Smooth muscle cell (in vitro differentiated cells): ENCODE results near the gene CIBAR2. TPM values are rescaled to one million over a fixed set of nuclear protein-coding genes. Genes with fewer than 3 reads are reported as not detected.

Experiments used
- DNase-seq: peaks from one replicate; lab custom pipeline; 2025; ENCODE audit not compliant: unreplicated experiment; lab: John Stamatoyannopoulos, UW
- H2AFZ ChIP-seq: fragments of 200-600 bp; sonication (generic); 2 replicates; pipeline ENCODE4 v1.6.0; 2016; ENCODE audit warnings: antibody characterized with exemption, low read depth, mild to moderate bottlenecking
- H3F3A ChIP-seq: fragments of 200-600 bp; sonication (generic); 2 replicates; pipeline ENCODE4 v1.6.0; 2017; ENCODE audit warnings: antibody characterized with exemption, low read depth
- H3K27ac ChIP-seq: fragments of 200-600 bp; sonication (generic); 2 replicates; pipeline ENCODE4 v1.5.1; 2016; ENCODE audit warnings: low read depth, mild to moderate bottlenecking
- H3K27me3 ChIP-seq: fragments of 200-600 bp; sonication (generic); 2 replicates; pipeline ENCODE4 v1.6.1; 2016; ENCODE audit warnings: low read depth, mild to moderate bottlenecking
- H3K36me3 ChIP-seq: fragments of 200-600 bp; sonication (generic); 2 replicates; pipeline ENCODE4 v1.5.1; 2016; ENCODE audit warnings: low read depth
- H3K4me1 ChIP-seq: fragments of 200-600 bp; sonication (generic); 2 replicates; pipeline ENCODE4 v1.5.1; 2016; ENCODE audit warnings: low read depth
- H3K4me2 ChIP-seq: fragments of 200-600 bp; sonication (generic); 2 replicates; pipeline ENCODE4 v1.6.0; 2016; ENCODE audit warnings: mild to moderate bottlenecking
- H3K4me3 ChIP-seq: fragments of 200-600 bp; sonication (generic); 2 replicates; pipeline ENCODE4 v1.5.1; 2016; ENCODE audit warnings: mild to moderate bottlenecking
- H3K79me2 ChIP-seq: fragments of 200-600 bp; sonication (generic); 2 replicates; pipeline ENCODE4 v1.6.0; 2016; ENCODE audit warnings: low read depth, mild to moderate bottlenecking
- H3K9ac ChIP-seq: fragments of 200-600 bp; sonication (generic); 2 replicates; pipeline ENCODE4 v1.6.0; 2016; ENCODE audit warnings: low read depth
- H3K9me3 ChIP-seq: fragments of 200-600 bp; sonication (generic); replicated peaks from 2 replicates; pipeline ENCODE4 v1.5.1; 2016; ENCODE audit warnings: low read depth
- H4K20me1 ChIP-seq: fragments of 200-600 bp; sonication (generic); 2 replicates; pipeline ENCODE4 v1.6.0; 2016; ENCODE audit warnings: low read depth
- CTCF ChIP-seq: fragments of 200-600 bp; sonication (generic); IDR thresholded peaks from 2 replicates; pipeline ENCODE4 v1.5.1; 2017; ENCODE audit warnings: borderline replicate concordance, mild to moderate bottlenecking, antibody characterized with exemption; ENCODE audit not compliant: insufficient read depth, poor library complexity, severe bottlenecking
- WGBS: methylation state at CpG from one replicate; pipeline ENCODE4 v1.1.7; 2016; ENCODE audit warnings: low lambda C conversion rate; 5-methylcytosine and 5-hydroxymethylcytosine counted together
- polyA plus RNA-seq: library from polyadenylated mRNA; unstranded; fragments of >200 nt; fragmentation: Nextera tagmentation; extraction: Ambion mirVana; gene quantifications from 2 replicates; pipeline ENCODE4 v1.2.1, GENCODE V29; 2016
- total RNA-seq: library from RNA; depleted of rRNA; stranded (reverse); fragments of >200 nt; gene quantifications from 2 replicates; pipeline ENCODE4 v1.2.3, GENCODE V29; 2014

The CIBAR2 gene
- total and polyA plus RNA-seq, 2 experiments from 2014 or later = not detected

DNA sequence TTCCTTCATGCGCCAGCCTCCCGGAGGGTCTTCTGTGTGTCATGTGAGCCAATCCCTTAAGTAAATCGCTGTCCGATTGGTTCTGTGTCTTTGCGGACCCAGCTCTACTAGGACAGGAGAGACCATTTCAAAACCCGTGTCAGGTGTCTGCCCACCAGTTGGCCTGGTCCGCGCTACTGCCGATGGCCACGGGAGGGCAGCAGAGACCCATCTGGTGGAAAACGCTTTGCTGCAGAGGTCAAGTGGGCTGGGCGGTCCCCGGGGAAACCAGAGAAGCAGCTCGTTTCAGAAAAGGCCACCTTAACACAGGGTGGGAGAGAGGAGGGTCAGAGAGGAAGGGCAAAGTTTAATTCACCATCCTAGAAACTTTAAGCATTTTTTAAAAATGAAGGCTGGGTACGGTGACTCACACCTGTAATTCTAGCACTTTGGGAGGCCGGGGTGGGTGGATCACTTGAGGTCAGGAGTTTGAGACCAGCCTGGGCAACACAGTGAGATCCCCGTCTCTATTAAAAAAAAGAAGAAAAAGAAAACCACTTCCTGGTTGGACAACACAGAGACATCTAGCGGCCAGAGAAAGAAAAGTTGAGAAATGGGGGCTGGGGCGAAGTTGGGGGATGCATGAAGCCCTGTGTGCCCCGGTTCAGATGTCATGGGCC is 2.8 kb upstream of the CIBAR2 start:
- H4K20me1 ChIP-seq = no peaks in the 10 kb centered on the region
- H3K4me2 ChIP-seq = peak overlapping the region; percentile 80
- no peak overlapping the region for H3K4me3 ChIP-seq
- H3F3A ChIP-seq = no peaks in the 10 kb centered on the region
- no peaks in the 10 kb centered on the region for H3K4me1 ChIP-seq
- no peaks in the 10 kb centered on the region for H3K36me3 ChIP-seq
- TF ChIP-seq CTCF = peak; percentile 92
- H2AFZ ChIP-seq = no peak overlapping the region
- no peak overlapping the region for H3K9ac ChIP-seq
- H3K79me2 ChIP-seq = no peaks in the 10 kb centered on the region
- H3K27ac ChIP-seq = peak overlapping the region; percentile 26
- H3K27me3 ChIP-seq = no peaks in the 10 kb centered on the region
- WGBS = 22% methylated on average over 20 of the region's 20 CpGs
- no peaks in the 10 kb centered on the region for H3K9me3 ChIP-seq
- DNase-seq = peak; percentile 76

GRCh38 chr16:85113913-85114312 is 1.6 kb upstream of the CIBAR2 start:
- H3K36me3 ChIP-seq = no peaks in the 10 kb centered on the region
- H4K20me1 ChIP-seq = no peaks in the 10 kb centered on the region
- no peak overlapping the region for H3K4me3 ChIP-seq
- no peak for TF ChIP-seq CTCF
- no peak overlapping the region for H3K4me2 ChIP-seq
- no peaks in the 10 kb centered on the region for H3K79me2 ChIP-seq
- no peak for DNase-seq
- no peak overlapping the region for H3K27ac ChIP-seq
- H3K27me3 ChIP-seq = no peaks in the 10 kb centered on the region
- no peak overlapping the region for H3K9ac ChIP-seq
- WGBS = 75% methylated on average over 14 of the region's 14 CpGs
- no peak overlapping the region for H2AFZ ChIP-seq
- no peaks in the 10 kb centered on the region for H3K4me1 ChIP-seq
- H3K9me3 ChIP-seq = no peaks in the 10 kb centered on the region
- H3F3A ChIP-seq = no peaks in the 10 kb centered on the region

DNA sequence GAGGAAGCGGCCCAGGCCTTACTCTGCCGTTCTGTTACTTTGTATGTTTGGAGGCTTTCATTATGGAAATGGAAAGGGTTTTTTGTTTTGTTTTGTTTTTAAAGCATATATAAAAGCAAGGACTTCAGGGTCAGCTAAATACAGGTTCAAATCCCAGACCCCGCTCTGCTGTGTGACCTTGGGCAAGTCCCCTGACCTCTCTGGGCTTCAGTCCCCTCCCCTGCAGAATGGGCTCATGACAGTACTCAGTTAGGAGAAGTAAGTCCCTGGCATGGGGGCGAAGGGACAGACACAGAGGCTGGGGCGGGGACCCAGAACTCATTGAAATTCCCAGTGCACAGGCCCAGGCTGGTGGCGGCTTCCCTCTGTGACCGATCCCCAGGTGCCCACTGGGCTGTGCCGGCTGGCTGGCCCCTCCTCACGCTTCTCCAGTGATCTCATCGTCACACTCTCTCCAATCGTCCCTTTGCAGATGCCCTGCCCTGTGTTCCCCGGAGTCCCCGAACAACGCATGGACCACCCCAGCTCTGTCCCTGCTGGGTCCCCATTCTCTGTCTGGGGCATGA is 979 bp upstream of the CIBAR2 start:
- Histone ChIP-seq H2AFZ (no peak overlapping the region), H3K36me3 (no peaks in the 10 kb centered on the region), H3K4me2 (no peak overlapping the region), H3K27me3 (no peaks in the 10 kb centered on the region), H4K20me1 (no peaks in the 10 kb centered on the region), H3K79me2 (no peaks in the 10 kb centered on the region), H3K27ac (no peak overlapping the region), H3F3A (no peaks in the 10 kb centered on the region), H3K9me3 (no peaks in the 10 kb centered on the region), H3K4me1 (no peaks in the 10 kb centered on the region), H3K9ac (no peak overlapping the region), H3K4me3 (no peak overlapping the region)
- DNase-seq = no peak
- WGBS = 96% methylated on average over 14 of the region's 14 CpGs
- TF ChIP-seq CTCF = no peak

- Histone ChIP-seq H3K36me3 (no peaks in the 10 kb centered on the region), H3K9me3 (no peaks in the 10 kb centered on the region)
Observed at GRCh38 chr16:85111184-85111583, 1.1 kb downstream of the CIBAR2 start.

More at GRCh38 chr16:85111184-85111583, 1.1 kb downstream of the CIBAR2 start:
- Histone ChIP-seq H4K20me1 (no peaks in the 10 kb centered on the region), H3K4me1 (no peaks in the 10 kb centered on the region), H3F3A (no peaks in the 10 kb centered on the region), H3K4me3 (no peak overlapping the region), H3K9ac (no peak overlapping the region), H3K27ac (no peak overlapping the region), H3K27me3 (no peaks in the 10 kb centered on the region), H2AFZ (no peak overlapping the region), H3K4me2 (no peak overlapping the region), H3K79me2 (no peaks in the 10 kb centered on the region)
- DNase-seq = no peak
- TF ChIP-seq CTCF = no peak
- 85% methylated on average over 9 of the region's 9 CpGs for WGBS
